GM23338 (cell line): ENCODE results near the gene MRC2. TPM values are rescaled to one million over a fixed set of nuclear protein-coding genes. Genes with fewer than 3 reads are reported as not detected.
"Not testable (repeated sequence)": the region's sequence is repeated elsewhere in the genome, so short reads cannot be mapped to it uniquely, and the experiment has no call there.

Experiments
- ATAC-seq: fragments of 200-7000 bp; cut with Tn5 transposase; 3 replicates; pipeline ENCODE4 v1.9.1; 2020
- DNase-seq: peaks from one replicate; pipeline ENCODE4 v3.0.0-alpha.2; 2015; ENCODE audit warnings: low spot score
- H2AFZ ChIP-seq: fragments of 200-600 bp; sonication (generic); 2 replicates; pipeline ENCODE4 v1.8.0; 2016; ENCODE audit warnings: antibody characterized with exemption, mild to moderate bottlenecking, moderate library complexity
- H3F3A ChIP-seq: fragments of 200-600 bp; sonication (generic); replicated peaks from 2 replicates; pipeline ENCODE4 v1.8.0; 2017; ENCODE audit warnings: antibody characterized with exemption, mixed run types, low read depth
- H3K27ac ChIP-seq: fragments of 200-600 bp; sonication (generic); 2 replicates; pipeline ENCODE4 v1.6.1; 2016; ENCODE audit warnings: low read depth
- H3K27me3 ChIP-seq: fragments of 200-600 bp; sonication (generic); 2 replicates; pipeline ENCODE4 v1.8.0; 2016; ENCODE audit warnings: mild to moderate bottlenecking, mixed run types, moderate library complexity; ENCODE audit not compliant: insufficient read depth
- H3K36me3 ChIP-seq: fragments of 200-600 bp; sonication (generic); 2 replicates; pipeline ENCODE4 v1.8.0; 2016; ENCODE audit warnings: mild to moderate bottlenecking; ENCODE audit not compliant: insufficient read depth
- H3K4me1 ChIP-seq: fragments of 200-600 bp; sonication (generic); 2 replicates; pipeline ENCODE4 v1.8.0; 2016; ENCODE audit warnings: mild to moderate bottlenecking, moderate library complexity; ENCODE audit not compliant: insufficient read depth
- H3K4me2 ChIP-seq: fragments of 200-600 bp; sonication (generic); 2 replicates; pipeline ENCODE4 v1.7.1; 2017; ENCODE audit warnings: mixed run types
- H3K4me3 ChIP-seq: fragments of 200-600 bp; sonication (generic); 2 replicates; pipeline ENCODE4 v1.6.1; 2016; ENCODE audit warnings: mixed run types
- H3K79me2 ChIP-seq: fragments of 200-600 bp; sonication (generic); replicated peaks from 2 replicates; pipeline ENCODE4 v1.8.0; 2017; ENCODE audit warnings: mild to moderate bottlenecking; ENCODE audit not compliant: insufficient read depth
- H3K9me2 ChIP-seq: fragments of 200-600 bp; sonication (generic); 2 replicates; pipeline ENCODE4 v1.8.0; 2017; ENCODE audit not compliant: insufficient read depth
- H4K20me1 ChIP-seq: fragments of 200-600 bp; sonication (generic); replicated peaks from 2 replicates; pipeline ENCODE4 v1.8.0; 2017; ENCODE audit warnings: mild to moderate bottlenecking; ENCODE audit not compliant: insufficient read depth
- H3K27ac Mint-ChIP-seq: 2 replicates; pipeline ENCODE4 v1.8.0; 2020; ENCODE audit warnings: inconsistent platforms, mild to moderate bottlenecking, moderate library complexity, mixed read lengths
- H3K27me3 Mint-ChIP-seq: 3 replicates; pipeline ENCODE4 v1.8.0; 2022; ENCODE audit warnings: low read depth, mild to moderate bottlenecking, moderate library complexity, mixed read lengths, inconsistent platforms; ENCODE audit not compliant: insufficient read depth, poor library complexity
- H3K36me3 Mint-ChIP-seq: 3 replicates; pipeline ENCODE4 v1.8.0; 2021; ENCODE audit warnings: low read depth, mild to moderate bottlenecking, inconsistent platforms, moderate library complexity, mixed read lengths
- H3K4me1 Mint-ChIP-seq: 3 replicates; pipeline ENCODE4 v1.8.0; 2020; ENCODE audit warnings: mild to moderate bottlenecking, inconsistent platforms, mixed read lengths
- H3K4me3 Mint-ChIP-seq: 3 replicates; pipeline ENCODE4 v1.8.0; 2021; ENCODE audit warnings: moderate library complexity, mild to moderate bottlenecking, inconsistent platforms, mixed read lengths
- H3K9me3 Mint-ChIP-seq: 3 replicates; pipeline ENCODE4 v1.8.0; 2020; ENCODE audit warnings: moderate library complexity, mild to moderate bottlenecking, inconsistent platforms, mixed read lengths
- EZH2 ChIP-seq: fragments of 200-600 bp; sonication (generic); IDR thresholded peaks from one replicate; pipeline ENCODE4 v1.8.0; 2017; ENCODE audit warnings: antibody characterized with exemption, mild to moderate bottlenecking, low read depth; ENCODE audit not compliant: unreplicated experiment
- EZH2phosphoT487 ChIP-seq: fragments of 200-600 bp; sonication (generic); IDR thresholded peaks from one replicate; pipeline ENCODE4 v1.8.1; 2018; ENCODE audit warnings: antibody characterized with exemption; ENCODE audit not compliant: unreplicated experiment
- JUNB ChIP-seq: IDR thresholded peaks from one replicate; pipeline ENCODE4 v1.6.1; 2016; ENCODE audit warnings: antibody characterized with exemption; ENCODE audit not compliant: unreplicated experiment
- NANOG ChIP-seq: IDR thresholded peaks from 2 replicates; pipeline ENCODE4 v1.6.1; 2016; ENCODE audit warnings: antibody characterized with exemption, borderline replicate concordance
- POLR2AphosphoS5 ChIP-seq: IDR thresholded peaks from 2 replicates; pipeline ENCODE4 v1.6.1; 2016; ENCODE audit warnings: antibody characterized with exemption, low read depth
- REST ChIP-seq: IDR thresholded peaks from one replicate; pipeline ENCODE4 v1.6.1; 2018; ENCODE audit warnings: antibody characterized with exemption; ENCODE audit not compliant: unreplicated experiment
- STAT1 ChIP-seq: IDR thresholded peaks from one replicate; pipeline ENCODE4 v1.6.1; 2016; ENCODE audit warnings: antibody characterized with exemption; ENCODE audit not compliant: unreplicated experiment
- ZNF114 ChIP-seq: fragments of 250-450 bp; sonication (Bioruptor Pico); IDR thresholded peaks from 2 replicates; pipeline ENCODE4 v1.5.0; 2020; ENCODE audit warnings: mild to moderate bottlenecking, moderate library complexity
- ZNF331 ChIP-seq: fragments of 250-450 bp; sonication (Bioruptor Pico); IDR thresholded peaks from 2 replicates; pipeline ENCODE4 v1.5.0; 2020; ENCODE audit warnings: low read depth, mild to moderate bottlenecking, moderate library complexity
- polyA plus RNA-seq: library from polyadenylated mRNA; unstranded; fragments of >200 nt; fragmentation: Nextera tagmentation; extraction: Ambion mirVana; gene quantifications from 2 replicates; pipeline ENCODE4 v1.2.1, GENCODE V29; 2016
- total RNA-seq: library from RNA; depleted of rRNA; stranded (reverse); fragments of >200 nt; shearing (Covaris generic); gene quantifications from 2 replicates; pipeline ENCODE4 v1.2.3, GENCODE V29; 2014
- TF ChIP-seq, protein P1 (sequence below), 2 experiments: fragments of 200-600 bp in 1 of 2; sonication (generic) in 1 of 2; conservative IDR thresholded peaks; 2 replicates each; pipeline versions ENCODE4 v1.5.1 to v1.6.1; 2016 to 2017; ENCODE audit warnings: antibody characterized with exemption in 2 of 2, low read depth in 2 of 2, mild to moderate bottlenecking in 2 of 2, moderate library complexity in 1 of 2

Gene MRC2
- total and polyA plus RNA-seq, 2 experiments from 2014 or later = 8.0 to 38.6 TPM

DNA sequence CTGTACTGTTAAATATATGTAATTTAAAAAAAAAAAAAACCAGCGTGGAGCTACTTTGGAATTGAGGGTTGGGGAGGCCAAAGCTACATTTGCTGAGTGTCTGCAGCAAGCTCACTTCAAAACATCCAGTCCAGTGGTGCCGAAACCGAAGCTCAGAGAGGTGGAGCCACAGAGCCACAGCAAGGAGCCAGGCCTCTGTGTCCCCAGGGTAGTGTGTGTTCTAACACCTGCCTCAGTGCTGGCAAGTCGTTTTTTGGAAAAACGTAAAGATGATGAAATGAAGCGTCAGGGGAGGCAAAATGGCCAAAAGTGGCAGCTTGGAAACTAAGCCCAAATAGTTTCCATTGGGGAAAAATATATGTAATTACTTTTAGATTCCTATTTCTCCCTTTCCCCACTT, 36.1 kb upstream of the MRC2 start:
- Histone ChIP-seq H3K27ac (no peak overlapping the region), H4K20me1 (peaks cover 10% of the 10 kb centered on the region), H3K9me2 (no peaks in the 10 kb centered on the region), H2AFZ (no peak overlapping the region), H3K4me1 (no peaks in the 10 kb centered on the region), H3F3A (no peaks in the 10 kb centered on the region), H3K79me2 (0 out of 2 replicates have a peak, but pooled peaks cover 4% of the 10 kb centered on the region), H3K4me2 (no peak overlapping the region), H3K36me3 (peaks cover 3% of the 10 kb centered on the region; the same call in 1 of the 2 replicates), H3K4me3 (no peak overlapping the region), H3K27me3 (no peaks in the 10 kb centered on the region)
- H3K4me3 Mint-ChIP-seq = no peak overlapping the region
- no peaks in the 10 kb centered on the region for H3K4me1 Mint-ChIP-seq
- no peak for TF ChIP-seq JUNB
- no peak for TF ChIP-seq NANOG
- TF ChIP-seq, protein P1, sequence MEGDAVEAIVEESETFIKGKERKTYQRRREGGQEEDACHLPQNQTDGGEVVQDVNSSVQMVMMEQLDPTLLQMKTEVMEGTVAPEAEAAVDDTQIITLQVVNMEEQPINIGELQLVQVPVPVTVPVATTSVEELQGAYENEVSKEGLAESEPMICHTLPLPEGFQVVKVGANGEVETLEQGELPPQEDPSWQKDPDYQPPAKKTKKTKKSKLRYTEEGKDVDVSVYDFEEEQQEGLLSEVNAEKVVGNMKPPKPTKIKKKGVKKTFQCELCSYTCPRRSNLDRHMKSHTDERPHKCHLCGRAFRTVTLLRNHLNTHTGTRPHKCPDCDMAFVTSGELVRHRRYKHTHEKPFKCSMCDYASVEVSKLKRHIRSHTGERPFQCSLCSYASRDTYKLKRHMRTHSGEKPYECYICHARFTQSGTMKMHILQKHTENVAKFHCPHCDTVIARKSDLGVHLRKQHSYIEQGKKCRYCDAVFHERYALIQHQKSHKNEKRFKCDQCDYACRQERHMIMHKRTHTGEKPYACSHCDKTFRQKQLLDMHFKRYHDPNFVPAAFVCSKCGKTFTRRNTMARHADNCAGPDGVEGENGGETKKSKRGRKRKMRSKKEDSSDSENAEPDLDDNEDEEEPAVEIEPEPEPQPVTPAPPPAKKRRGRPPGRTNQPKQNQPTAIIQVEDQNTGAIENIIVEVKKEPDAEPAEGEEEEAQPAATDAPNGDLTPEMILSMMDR (conservative IDR thresholded peaks at IDR 0.05; ENCODE audit: low read depth in 2 of 2) = no peak
- no peak for TF ChIP-seq POLR2AphosphoS5
- peaks cover 10% of the 10 kb centered on the region for H3K27me3 Mint-ChIP-seq
- H3K27ac Mint-ChIP-seq = no peak overlapping the region
- no peak for ATAC-seq
- H3K9me3 Mint-ChIP-seq = peaks cover 3% of the 10 kb centered on the region; the same call in 1 of the 3 replicates
- peaks cover 49% of the 10 kb centered on the region for H3K36me3 Mint-ChIP-seq
- DNase-seq = no peak

GRCh38 chr17:62591822-62592221, 35.6 kb upstream of the MRC2 start:
- H3K27ac ChIP-seq = not testable (repeated sequence)

GRCh38 chr17:62592341-62593099, 35.0 kb upstream of the MRC2 start:
- H3K9me2 ChIP-seq = no peaks in the 10 kb centered on the region
- H3K27me3 ChIP-seq = no peaks in the 10 kb centered on the region
- H3K27ac ChIP-seq = no peak overlapping the region
- ATAC-seq (no peak), DNase-seq (no peak)
- no peaks in the 10 kb centered on the region for H3K4me1 ChIP-seq
- H3K9me3 Mint-ChIP-seq = peaks cover 10% of the 10 kb centered on the region; the same call in 2 of the 3 replicates
- peaks cover 54% of the 10 kb centered on the region for H3K36me3 Mint-ChIP-seq
- H3F3A ChIP-seq = no peaks in the 10 kb centered on the region
- no peak overlapping the region for H3K27ac Mint-ChIP-seq
- H3K4me3 Mint-ChIP-seq = no peak overlapping the region
- no peak overlapping the region for H3K4me3 ChIP-seq
- peaks cover 6% of the 10 kb centered on the region; the same call in 1 of the 2 replicates for H3K36me3 ChIP-seq
- H4K20me1 ChIP-seq = peaks cover 4% of the 10 kb centered on the region; the same call in 1 of the 2 replicates
- no peaks in the 10 kb centered on the region for H3K4me1 Mint-ChIP-seq
- H3K79me2 ChIP-seq = 0 out of 2 replicates have a peak, but pooled peaks cover 5% of the 10 kb centered on the region
- no peak overlapping the region for H3K4me2 ChIP-seq
- no peak overlapping the region for H2AFZ ChIP-seq
- peaks cover 10% of the 10 kb centered on the region for H3K27me3 Mint-ChIP-seq
- TF ChIP-seq EZH2phosphoT487 (no peak), ZNF114 (CRISPR knock-in tag) (no peak), ZNF331 (CRISPR knock-in tag) (no peak), STAT1 (no peak), NANOG (no peak), REST (no peak), EZH2 (no peak)
- TF ChIP-seq, protein P1 (conservative IDR thresholded peaks at IDR 0.05; ENCODE audit: low read depth in 2 of 2) = no peak

More at GRCh38 chr17:62591822-62592221, 35.6 kb upstream of the MRC2 start:
- not testable (repeated sequence) for H3K9me2 ChIP-seq, H3K4me3 Mint-ChIP-seq, H3K27ac Mint-ChIP-seq, H3F3A ChIP-seq, ATAC-seq, H2AFZ ChIP-seq, H4K20me1 ChIP-seq, DNase-seq, H3K36me3 ChIP-seq, H3K27me3 Mint-ChIP-seq, H3K4me2 ChIP-seq, H3K9me3 Mint-ChIP-seq, H3K4me1 Mint-ChIP-seq, H3K79me2 ChIP-seq, H3K4me1 ChIP-seq, H3K27me3 ChIP-seq, H3K4me3 ChIP-seq
- peaks cover 52% of the 10 kb centered on the region for H3K36me3 Mint-ChIP-seq
